Effector CD8-positive, alpha-beta T cell (primary cell): ENCODE data around the gene LILRB3.
"Not testable (repeated sequence)": the region's sequence is repeated elsewhere in the genome, so short reads cannot be mapped to it uniquely, and the experiment has no call there.

Experiments
- DNase-seq: peaks from one replicate; lab custom pipeline; 2025; lab: John Stamatoyannopoulos, UW

The LILRB3 gene

GRCh38 chr19:54209811-54210494, 12.9 kb downstream of the LILRB3 start:
- no peak for DNase-seq

GRCh38 chr19:54209058-54209810, 13.6 kb downstream of the LILRB3 start:
- DNase-seq = no peak

DNA sequence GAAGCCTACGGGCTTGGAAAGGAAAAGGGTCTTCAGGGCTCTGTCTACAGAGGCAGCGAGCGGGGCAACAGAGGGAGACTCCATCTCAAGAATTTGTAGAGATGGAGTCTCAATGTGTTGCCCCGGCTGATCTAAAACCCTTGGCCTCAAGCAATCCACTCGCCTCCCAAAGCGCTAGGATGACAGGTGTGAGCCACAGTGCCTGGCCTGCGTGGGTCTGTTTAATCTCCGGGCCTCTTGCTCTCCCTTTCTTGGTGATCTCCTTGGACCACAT, 14.1 kb downstream of the LILRB3 start:
- no peak for DNase-seq

DNA sequence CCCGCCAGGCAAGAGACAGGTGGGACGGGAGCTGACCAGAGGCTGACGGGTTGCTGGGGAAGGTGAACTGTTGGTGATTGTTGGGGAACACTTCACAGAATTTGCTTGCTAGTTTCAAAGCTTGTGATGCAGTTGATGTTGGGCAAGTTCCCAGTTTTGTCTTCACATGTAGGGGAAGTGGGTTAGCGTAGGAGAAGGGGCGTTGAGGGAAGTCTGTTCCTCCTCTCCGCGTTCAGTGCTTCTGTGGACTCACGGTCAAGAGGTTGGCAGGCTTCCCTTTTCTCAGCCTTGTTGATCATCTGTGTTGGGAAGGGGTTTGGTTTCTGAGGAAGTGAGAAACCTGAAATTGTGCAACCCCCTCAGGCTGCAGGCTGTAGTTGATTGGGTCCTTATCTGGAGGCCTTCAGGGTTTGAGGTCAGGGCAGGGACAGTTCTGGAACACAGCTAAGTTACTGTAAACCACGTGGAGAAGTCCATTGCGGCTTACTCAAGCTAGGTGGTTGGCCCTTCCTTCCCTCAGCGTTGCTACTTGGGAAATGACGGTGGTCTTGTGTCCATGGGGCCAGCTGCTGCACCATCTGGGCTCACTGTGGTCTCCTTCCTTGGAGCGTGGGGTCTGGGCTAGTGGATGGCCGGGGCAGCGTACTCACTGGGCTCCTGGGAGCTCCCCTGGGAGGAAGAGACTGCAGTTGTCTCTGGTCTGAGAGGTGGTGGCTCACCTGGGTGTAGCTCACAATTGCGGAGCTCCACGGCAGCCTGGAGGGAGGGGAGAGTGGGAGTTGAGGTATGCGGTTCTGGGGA, 14.6 kb downstream of the LILRB3 start:
- DNase-seq = no peak

- DNase-seq = no peak
Observed at GRCh38 chr19:54207676-54207982, 15.2 kb downstream of the LILRB3 start.

DNA sequence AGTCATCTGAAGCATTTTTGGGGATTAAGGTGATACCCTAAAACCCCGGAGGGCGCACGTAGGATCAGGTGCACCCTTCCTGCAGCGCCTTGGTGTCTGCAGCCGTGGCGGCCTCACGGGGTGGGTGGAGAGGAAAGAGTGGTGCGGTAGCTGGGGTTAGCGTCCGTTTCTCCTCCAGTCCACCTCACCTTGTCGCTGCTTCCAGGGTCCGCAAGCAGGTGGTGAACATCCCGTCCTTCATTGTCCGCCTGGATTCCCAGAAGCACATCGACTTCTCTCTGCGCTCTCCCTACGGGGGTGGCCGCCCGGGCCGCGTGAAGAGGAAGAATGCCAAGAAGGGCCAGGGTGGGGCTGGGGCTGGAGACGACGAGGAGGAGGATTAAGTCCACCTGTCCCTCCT, 15.6 kb downstream of the LILRB3 start:
- not testable (repeated sequence) for DNase-seq

- no peak for DNase-seq
Observed at GRCh38 chr19:54206831-54207177, 16.0 kb downstream of the LILRB3 start.

DNA sequence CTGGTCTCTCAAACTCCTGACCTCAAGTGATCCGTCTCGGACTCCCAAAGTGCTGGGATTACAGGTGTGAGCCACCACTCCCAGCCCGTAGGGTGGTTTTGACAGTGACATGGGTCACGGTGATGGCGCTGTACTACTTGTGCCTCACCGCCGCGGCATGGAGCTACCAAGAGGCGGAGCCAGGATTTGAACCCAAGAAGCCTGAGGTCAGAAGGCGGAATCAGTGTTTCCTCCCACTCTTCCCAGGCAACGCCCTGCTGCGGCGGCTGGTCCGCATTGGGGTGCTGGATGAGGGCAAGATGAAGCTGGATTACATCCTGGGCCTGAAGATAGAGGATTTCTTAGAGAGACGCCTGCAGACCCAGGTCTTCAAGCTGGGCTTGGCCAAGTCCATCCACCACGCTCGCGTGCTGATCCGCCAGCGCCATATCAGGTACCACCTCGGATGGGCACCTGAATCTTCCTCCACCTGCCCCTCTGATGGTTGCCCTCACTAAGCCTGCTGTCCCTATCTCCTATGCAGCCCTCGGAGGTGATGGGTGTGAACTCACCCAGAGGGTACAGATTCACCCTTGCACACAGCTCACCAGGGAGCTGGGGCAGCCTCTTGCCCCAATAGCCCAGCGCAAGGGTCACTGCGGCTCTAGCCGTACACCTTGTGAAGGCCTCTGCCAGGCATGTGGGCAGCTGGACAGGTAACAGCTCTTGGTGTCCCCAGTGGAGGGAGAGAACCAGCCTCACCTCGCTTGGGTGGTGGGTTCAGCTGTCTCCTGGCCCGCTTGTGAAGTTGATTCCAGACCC, 16.6 kb downstream of the LILRB3 start:
- no peak for DNase-seq

GRCh38 chr19:54204767-54205468, 17.9 kb downstream of the LILRB3 start:
- no peak for DNase-seq

GRCh38 chr19:54203151-54203611, 19.6 kb downstream of the LILRB3 start:
- no peak for DNase-seq

DNA sequence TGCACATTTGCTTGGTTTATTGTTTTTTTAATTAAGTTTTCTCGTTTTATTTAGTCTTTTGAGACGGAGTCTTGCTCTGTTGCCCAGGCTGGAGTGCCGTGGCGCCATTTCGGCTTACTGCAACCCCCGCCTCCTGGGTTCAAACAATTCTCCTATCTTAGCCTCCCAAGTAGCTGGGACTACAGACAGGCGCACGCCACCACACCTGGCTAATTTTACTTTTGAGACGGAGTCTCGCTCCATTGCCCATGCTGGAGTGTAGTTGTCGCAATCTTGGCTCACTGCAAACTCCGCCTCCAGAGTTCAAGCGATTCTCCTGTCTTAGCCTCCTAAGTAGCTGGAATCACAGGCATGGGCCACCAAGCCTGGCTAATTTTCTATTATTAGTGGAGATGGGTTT, 20.8 kb downstream of the LILRB3 start:
- DNase-seq = no peak

GRCh38 chr19:54201172-54201701, 21.6 kb downstream of the LILRB3 start:
- no peak for DNase-seq

- DNase-seq = no peak
Observed at GRCh38 chr19:54199401-54199800, 23.4 kb downstream of the LILRB3 start.

DNA sequence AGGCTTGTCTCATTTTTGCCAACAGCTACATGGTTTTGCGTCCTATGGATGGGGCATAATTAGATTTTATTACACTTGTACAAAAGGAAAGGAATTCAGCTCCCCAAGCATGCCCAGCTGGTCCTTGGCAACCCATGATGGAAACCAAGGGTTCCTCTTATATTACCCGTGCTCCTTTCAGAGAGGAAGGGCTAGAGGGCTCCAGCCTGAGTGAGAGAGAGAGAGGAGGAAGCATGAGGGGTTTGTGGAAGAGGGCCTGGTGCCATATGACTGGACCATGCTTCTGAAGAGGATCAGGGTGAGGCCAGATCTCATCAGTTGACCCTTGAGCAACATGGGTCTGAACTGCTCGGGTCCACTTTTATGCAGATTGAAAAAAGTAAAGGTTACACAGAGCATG, 25.7 kb downstream of the LILRB3 start:
- no peak for DNase-seq

GRCh38 chr19:54196536-54196935, 26.3 kb downstream of the LILRB3 start:
- DNase-seq = no peak

GRCh38 chr19:54194463-54194862, 28.3 kb downstream of the LILRB3 start:
- DNase-seq = not testable (repeated sequence)

DNA sequence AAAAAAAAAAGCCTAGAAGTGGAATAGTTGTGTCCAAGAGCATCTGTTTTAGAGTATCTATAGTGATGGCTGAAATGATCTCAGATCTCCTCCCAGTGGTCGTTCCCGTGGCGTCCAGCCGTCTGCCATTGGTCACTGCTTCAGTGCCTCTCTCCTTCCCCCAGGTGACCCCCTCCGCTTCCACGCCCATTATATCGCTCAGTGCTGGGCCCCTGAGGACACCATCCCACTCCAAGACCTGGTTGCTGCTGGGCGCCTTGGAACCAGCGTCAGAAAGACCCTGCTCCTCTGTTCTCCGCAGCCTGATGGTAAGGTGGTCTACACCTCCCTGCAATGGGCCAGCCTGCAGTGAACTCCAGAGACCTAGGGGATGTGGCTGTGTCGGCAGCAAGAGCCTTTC, 29.8 kb downstream of the LILRB3 start:
- DNase-seq = no peak

- no peak for DNase-seq
Observed at GRCh38 chr19:54191811-54192453, 30.9 kb downstream of the LILRB3 start.

DNA sequence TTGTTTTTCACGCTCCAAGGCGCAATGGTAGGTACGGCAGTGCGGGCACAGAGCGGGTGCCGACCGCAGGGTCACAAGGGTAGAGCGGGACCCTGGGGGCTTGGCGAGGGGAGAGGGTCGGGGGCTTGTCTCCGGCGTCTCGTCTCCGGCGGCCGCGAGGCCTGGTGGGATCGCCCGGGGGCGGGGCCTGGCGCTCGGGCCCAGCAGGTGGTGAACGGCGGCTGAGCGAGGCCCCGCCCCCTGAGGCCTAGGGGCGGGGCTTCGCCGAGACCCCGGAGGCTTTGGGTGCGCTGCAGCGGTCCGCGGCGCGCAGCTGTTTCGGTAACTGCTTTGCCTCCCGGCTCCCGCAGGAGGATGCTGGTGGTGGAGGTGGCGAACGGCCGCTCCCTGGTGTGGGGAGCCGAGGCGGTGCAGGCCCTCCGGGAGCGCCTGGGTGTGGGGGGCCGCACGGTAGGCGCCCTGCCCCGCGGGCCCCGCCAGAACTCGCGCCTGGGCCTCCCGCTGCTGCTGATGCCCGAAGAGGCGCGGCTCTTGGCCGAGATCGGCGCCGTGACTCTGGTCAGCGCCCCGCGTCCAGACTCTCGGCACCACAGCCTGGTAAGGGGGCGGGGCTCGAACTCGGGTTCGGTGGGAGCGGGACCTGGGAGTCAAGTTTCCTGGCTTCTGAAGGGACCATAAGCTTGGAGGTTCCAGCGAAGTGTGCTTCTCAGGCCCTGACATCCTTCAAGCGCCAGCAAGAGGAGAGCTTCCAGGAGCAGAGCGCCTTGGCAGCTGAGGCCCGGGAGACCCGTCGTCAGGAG, 31.6 kb downstream of the LILRB3 start, which contains the start of gene TSEN34:
TSEN34 (plus strand) TSS at position 298 of the 800 bp plus-strand sequence; CDS start at position 355, 57 bp downstream.
- DNase-seq = peak; percentile 88

DNA sequence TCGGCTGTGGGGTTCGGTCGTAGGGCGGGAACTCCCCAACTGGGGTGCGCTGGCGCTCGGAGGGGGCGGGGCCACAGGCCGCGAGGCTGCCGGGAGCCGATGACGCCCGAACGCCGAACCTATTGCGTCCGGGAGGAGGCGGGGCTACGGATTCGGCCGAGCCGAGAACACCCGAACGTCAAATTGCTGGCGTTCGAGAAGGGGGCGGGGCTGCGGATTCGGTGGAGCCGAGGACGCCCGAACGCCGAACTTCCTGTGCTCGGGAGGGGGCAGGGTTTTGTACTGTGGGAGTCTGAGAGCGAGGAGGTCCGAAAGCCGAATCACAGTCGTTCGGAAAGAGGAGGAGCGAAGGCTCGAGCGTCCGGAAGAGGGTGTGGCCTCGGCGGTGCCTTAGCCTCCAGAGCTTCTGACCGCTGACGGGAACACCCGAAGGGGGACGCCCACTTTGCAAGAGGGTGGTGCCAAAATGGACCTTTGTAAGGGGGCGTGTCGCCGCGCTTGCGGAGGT, 32.2 kb downstream of the LILRB3 start:
- DNase-seq = peak; percentile 99
